Measurements from ENCODE around the gene CYTH3. TPM values are rescaled to one million over a fixed set of nuclear protein-coding genes. Genes with fewer than 3 reads are reported as not detected.

The CYTH3 gene
- total and polyA plus RNA-seq, 2 of the 13 experiments (the other 11 are each of a cell fraction or from before 2014, with no cell fraction given), result 3.1 to 3.8 TPM

DNA sequence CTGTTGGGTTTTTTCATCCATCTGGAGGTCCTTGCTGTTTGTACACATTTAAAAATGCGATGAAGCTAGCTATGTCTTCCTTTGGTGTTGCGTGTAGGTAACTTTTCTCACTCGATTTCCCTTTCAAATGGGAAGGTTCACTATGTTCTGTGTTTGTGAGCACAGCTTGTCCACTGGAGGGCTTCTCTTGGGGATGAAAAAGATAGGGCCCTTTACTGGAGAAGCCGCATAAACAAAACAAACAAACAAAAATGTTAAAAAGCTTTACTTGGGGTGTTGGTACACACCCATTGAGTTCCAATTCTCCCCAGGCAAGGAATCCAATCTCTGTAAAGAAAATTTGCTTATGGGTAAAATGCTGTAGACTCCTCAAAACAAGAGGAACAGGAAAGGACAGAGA, 23.4 kb downstream of the CYTH3 start:
- Histone ChIP-seq H3K4me1 (ENCODE audit: insufficient read depth, low read length) (no peaks in the 10 kb centered on the region), H3K36me3 (replicated peaks in 1 of 2; ENCODE audit: control insufficient read depth in 1 of 2, insufficient read depth in 2 of 2, low read length in 2 of 2) (no peaks in the 10 kb centered on the region), H3K4me2 (ENCODE audit: low read depth, low read length) (no peak overlapping the region), H3K79me2 (ENCODE audit: insufficient read depth, low read length) (no peaks in the 10 kb centered on the region), H2AFZ (ENCODE audit: low read length) (no peak overlapping the region), H3K27me3 (ENCODE audit: control insufficient read depth in 1 of 2, insufficient read depth in 2 of 2, low read length in 2 of 2) (peaks cover 1 to 20% of the 10 kb centered on the region in 2 experiments; a peak in 4 of 5 replicates), H3K27ac (ENCODE audit: extremely low read length, insufficient read depth, low read length) (no peak overlapping the region), H3K4me3 (replicated peaks in 1 of 3; ENCODE audit: insufficient read depth in 1 of 3, low read depth in 2 of 3, low read length in 3 of 3) (no peak overlapping the region), H4K20me1 (ENCODE audit: insufficient read depth, low read length) (0 out of 2 replicates have a peak, but pooled peaks cover 3% of the 10 kb centered on the region), H3K9me3 (ENCODE audit: low read length) (no peaks in the 10 kb centered on the region), H3K9ac (ENCODE audit: insufficient read depth, low read depth, low read length) (no peak overlapping the region)
- ChIA-PET CTCF (ENCODE audit: low intra/inter-chr PET ratio, low total read pairs) (no interaction called here), POLR2A (no interaction called here)
- no TSS peak for BruUV-seq (replicated peaks)
- WGBS (ENCODE audit: low lambda C conversion rate), result 48% methylated on average over 4 of the region's 4 CpGs
- in situ Hi-C loops (cut with HindIII; ENCODE audit: extremely low pct_ligation_motif_present, low pct_unique_long_range_greater_than_20kb) (no loop called here), intact Hi-C loops (cut with micrococcal nuclease; ENCODE audit: unreplicated experiment) (no loop called here)
- FAIRE-seq (no peak), DNase-seq (ENCODE audit: low spot score) (no peak), ATAC-seq (no peak)
- no peak for TF ChIP-seq ZFP36L2 (CRISPR knock-in tag; IDR thresholded peaks at IDR 0.05)
- TF ChIP-seq ZNF263 (CRISPR knock-in tag; IDR thresholded peaks at IDR 0.05), result no peak
- TF ChIP-seq CEBPB (IDR thresholded peaks at IDR 0.05; ENCODE audit: borderline replicate concordance, low read depth, low read length), result no peak
- no peak for TF ChIP-seq ARHGAP35 (CRISPR knock-in tag; IDR thresholded peaks at IDR 0.05; ENCODE audit: borderline replicate concordance)
- TF ChIP-seq GZF1 (CRISPR knock-in tag; IDR thresholded peaks at IDR 0.05), result no peak

- no peak overlapping the region for H3K4me2 ChIP-seq (ENCODE audit: low read depth, low read length)
- 0 out of 2 replicates have a peak, but pooled peaks cover 3% of the 10 kb centered on the region for H4K20me1 ChIP-seq (ENCODE audit: insufficient read depth, low read length)
- H3K4me3 ChIP-seq (replicated peaks in 1 of 3; ENCODE audit: insufficient read depth in 1 of 3, low read depth in 2 of 3, low read length in 3 of 3), result no peak overlapping the region
- ChIA-PET POLR2A (no interaction called here), CTCF (ENCODE audit: low intra/inter-chr PET ratio, low total read pairs) (no interaction called here)
- no peak overlapping the region for H3K9ac ChIP-seq (ENCODE audit: insufficient read depth, low read depth, low read length)
- in situ Hi-C loops (cut with HindIII; ENCODE audit: extremely low pct_ligation_motif_present, low pct_unique_long_range_greater_than_20kb) (no loop called here), intact Hi-C loops (cut with micrococcal nuclease; ENCODE audit: unreplicated experiment) (no loop called here)
- peaks cover 1 to 25% of the 10 kb centered on the region in 2 experiments; a peak in 4 of 5 replicates for H3K27me3 ChIP-seq (ENCODE audit: control insufficient read depth in 1 of 2, insufficient read depth in 2 of 2, low read length in 2 of 2)
- 77% methylated on average over 6 of the region's 6 CpGs for WGBS (ENCODE audit: low lambda C conversion rate)
- no peaks in the 10 kb centered on the region for H3K36me3 ChIP-seq (replicated peaks in 1 of 2; ENCODE audit: control insufficient read depth in 1 of 2, insufficient read depth in 2 of 2, low read length in 2 of 2)
- FAIRE-seq, result no peak
- no peak for DNase-seq (ENCODE audit: low spot score)
- BruUV-seq (replicated peaks), result no TSS peak
- H2AFZ ChIP-seq (ENCODE audit: low read length), result no peak overlapping the region
- H3K4me1 ChIP-seq (ENCODE audit: insufficient read depth, low read length), result no peaks in the 10 kb centered on the region
- no peak for ATAC-seq
- H3K27ac ChIP-seq (ENCODE audit: extremely low read length, insufficient read depth, low read length), result no peak overlapping the region
- no peaks in the 10 kb centered on the region for H3K9me3 ChIP-seq (ENCODE audit: low read length)
- no peaks in the 10 kb centered on the region for H3K79me2 ChIP-seq (ENCODE audit: insufficient read depth, low read length)
- TF ChIP-seq, protein P1, sequence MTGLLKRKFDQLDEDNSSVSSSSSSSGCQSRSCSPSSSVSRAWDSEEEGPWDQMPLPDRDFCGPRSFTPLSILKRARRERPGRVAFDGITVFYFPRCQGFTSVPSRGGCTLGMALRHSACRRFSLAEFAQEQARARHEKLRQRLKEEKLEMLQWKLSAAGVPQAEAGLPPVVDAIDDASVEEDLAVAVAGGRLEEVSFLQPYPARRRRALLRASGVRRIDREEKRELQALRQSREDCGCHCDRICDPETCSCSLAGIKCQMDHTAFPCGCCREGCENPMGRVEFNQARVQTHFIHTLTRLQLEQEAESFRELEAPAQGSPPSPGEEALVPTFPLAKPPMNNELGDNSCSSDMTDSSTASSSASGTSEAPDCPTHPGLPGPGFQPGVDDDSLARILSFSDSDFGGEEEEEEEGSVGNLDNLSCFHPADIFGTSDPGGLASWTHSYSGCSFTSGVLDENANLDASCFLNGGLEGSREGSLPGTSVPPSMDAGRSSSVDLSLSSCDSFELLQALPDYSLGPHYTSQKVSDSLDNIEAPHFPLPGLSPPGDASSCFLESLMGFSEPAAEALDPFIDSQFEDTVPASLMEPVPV (CRISPR knock-in tag; IDR thresholded peaks at IDR 0.05), result no peak
- no peak for TF ChIP-seq KDM5A (IDR thresholded peaks at IDR 0.05; ENCODE audit: borderline replicate concordance, low read length)
- no peak for TF ChIP-seq ARID4A (CRISPR knock-in tag; IDR thresholded peaks at IDR 0.05; ENCODE audit: borderline replicate concordance)
- no peak for TF ChIP-seq MXD1 (CRISPR knock-in tag; IDR thresholded peaks at IDR 0.05)
- TF ChIP-seq ZNF576 (CRISPR knock-in tag; IDR thresholded peaks at IDR 0.05), result no peak
- no peak for TF ChIP-seq ZNF44 (CRISPR knock-in tag; IDR thresholded peaks at IDR 0.05)
- no peak for TF ChIP-seq ZFP37 (CRISPR knock-in tag; IDR thresholded peaks at IDR 0.05; ENCODE audit: borderline replicate concordance)
- TF ChIP-seq SOX5 (CRISPR knock-in tag; IDR thresholded peaks at IDR 0.05; ENCODE audit: borderline replicate concordance), result no peak
These were observed 23.8 kb downstream of the CYTH3 start for GRCh38 chr7:6248581-6248980.
